PC-9 (cell line): ENCODE data around the gene SEMA5A. TPM values are rescaled to one million over a fixed set of nuclear protein-coding genes. Genes with fewer than 3 reads are reported as not detected.

Experiments
- BruUV-seq: library from RNA; stranded (reverse); fragments of 400-500 nt; replicated peaks from 2 replicates; lab custom pipeline; 2021; lab: Mats Ljungman, UMichigan
- CTCF ChIA-PET: fragments of 300-600 bp; sonication (Branson Sonifier 250); formaldehyde crosslinking; loops from one replicate; lab custom pipeline; 2022; ENCODE audit warnings: antibody characterized with exemption; lab: Charles Lee
- POLR2A ChIA-PET: fragments of 300-600 bp; sonication (Branson Sonifier 250); formaldehyde crosslinking; loops from one replicate; lab custom pipeline; 2022; ENCODE audit warnings: antibody characterized with exemption; ENCODE audit not compliant: unreplicated experiment; lab: Charles Lee
- DNase-seq, 2 experiments: peaks; one replicate each; pipeline versions ENCODE4 v3.0.0 to v3.0.0-alpha.2; 2015 to 2022; ENCODE audit warnings: mixed read lengths in 1 of 2
- H2AFZ ChIP-seq: fragments of 200-600 bp; sonication (generic); 2 replicates; pipeline ENCODE4 v1.8.1; 2017; ENCODE audit warnings: antibody characterized with exemption
- H3F3A ChIP-seq: fragments of 200-600 bp; sonication (generic); 2 replicates; pipeline ENCODE4 v1.8.1; 2017; ENCODE audit warnings: antibody characterized with exemption, mild to moderate bottlenecking, low read depth; ENCODE audit not compliant: insufficient read depth
- H3K27ac ChIP-seq: fragments of 200-600 bp; sonication (generic); 2 replicates; pipeline ENCODE4 v1.6.1; 2016; ENCODE audit warnings: mixed run types
- H3K27me3 ChIP-seq: fragments of 200-600 bp; sonication (generic); 2 replicates; pipeline ENCODE4 v1.6.1; 2016; ENCODE audit warnings: low read depth, mixed run types; ENCODE audit not compliant: insufficient read depth
- H3K36me3 ChIP-seq: fragments of 200-600 bp; sonication (generic); 2 replicates; pipeline ENCODE4 v1.6.1; 2016; ENCODE audit warnings: low read depth, mixed run types
- H3K4me1 ChIP-seq: fragments of 200-600 bp; sonication (generic); replicated peaks from 2 replicates; pipeline ENCODE4 v1.6.1; 2016; ENCODE audit warnings: mixed run types; ENCODE audit not compliant: insufficient read depth
- H3K4me2 ChIP-seq: fragments of 200-600 bp; sonication (generic); 2 replicates; pipeline ENCODE4 v1.6.1; 2017; ENCODE audit warnings: mixed run types
- H3K4me3 ChIP-seq: fragments of 200-600 bp; sonication (generic); 2 replicates; pipeline ENCODE4 v1.6.1; 2016; ENCODE audit warnings: mixed run types
- H3K79me2 ChIP-seq: fragments of 200-600 bp; sonication (generic); 2 replicates; pipeline ENCODE4 v1.6.1; 2017; ENCODE audit warnings: low read depth, mixed run types
- H3K9me2 ChIP-seq: fragments of 200-600 bp; sonication (generic); 2 replicates; pipeline ENCODE4 v1.8.1; 2017; ENCODE audit warnings: mild to moderate bottlenecking; ENCODE audit not compliant: insufficient read depth
- H3K9me3 ChIP-seq: fragments of 200-600 bp; sonication (generic); 2 replicates; pipeline ENCODE4 v1.8.1; 2016; ENCODE audit warnings: low read depth; ENCODE audit not compliant: insufficient read depth
- H4K20me1 ChIP-seq: fragments of 200-600 bp; sonication (generic); 2 replicates; pipeline ENCODE4 v1.8.1; 2017; ENCODE audit not compliant: insufficient read depth
- EZH2 ChIP-seq: fragments of 200-600 bp; sonication (generic); IDR thresholded peaks from 2 replicates; pipeline ENCODE4 v1.8.0; 2017; ENCODE audit warnings: antibody characterized with exemption, low read depth
- intact Hi-C: fragments of 100-400 bp; cut with micrococcal nuclease; formaldehyde crosslinking; loops from one replicate; pipeline ENCODE4 v1.10.0; 2022; ENCODE audit not compliant: unreplicated experiment
- total RNA-seq: library from RNA; stranded (reverse); gene quantifications from 2 replicates; pipeline ENCODE4 v1.2.3, GENCODE V29; 2021
- TF ChIP-seq, protein P1 (sequence below): fragments of 200-600 bp; sonication (generic); conservative IDR thresholded peaks from 2 replicates; pipeline ENCODE4 v1.6.1; 2017; ENCODE audit warnings: mixed run types, antibody characterized with exemption, mild to moderate bottlenecking, moderate library complexity

Gene SEMA5A
- total RNA-seq, 1 experiment from 2014 or later: not detected

DNA sequence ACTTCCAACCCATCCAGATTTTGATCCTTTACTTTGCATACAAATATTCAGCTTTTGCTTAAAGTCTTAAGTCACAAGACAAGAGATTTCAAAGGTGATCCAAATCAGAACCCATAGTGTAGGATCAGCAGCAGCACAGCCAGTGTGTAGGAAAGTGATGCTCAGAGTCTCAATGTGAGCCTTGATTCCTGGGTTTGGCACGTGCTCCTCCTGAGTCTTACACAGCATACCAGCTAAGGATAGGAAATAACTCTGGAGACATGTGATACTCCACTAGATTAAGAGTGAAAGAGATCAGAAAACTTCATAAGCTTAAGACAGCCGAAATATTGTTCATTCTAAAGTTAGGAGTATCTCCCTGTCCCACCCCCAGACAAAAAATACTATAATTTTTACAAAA, 344.9 kb downstream of the SEMA5A start:
- no TSS peak for BruUV-seq
- Histone ChIP-seq H3K9me3 (no peaks in the 10 kb centered on the region), H3K36me3 (no peaks in the 10 kb centered on the region), H3K79me2 (no peaks in the 10 kb centered on the region), H3K27ac (no peak overlapping the region), H4K20me1 (no peaks in the 10 kb centered on the region), H3F3A (no peaks in the 10 kb centered on the region; the same call in 1 of the 2 replicates), H2AFZ (no peak overlapping the region), H3K4me1 (no peaks in the 10 kb centered on the region), H3K4me3 (no peak overlapping the region), H3K27me3 (no peaks in the 10 kb centered on the region), H3K4me2 (no peak overlapping the region), H3K9me2 (no peaks in the 10 kb centered on the region)
- TF ChIP-seq, protein P1, sequence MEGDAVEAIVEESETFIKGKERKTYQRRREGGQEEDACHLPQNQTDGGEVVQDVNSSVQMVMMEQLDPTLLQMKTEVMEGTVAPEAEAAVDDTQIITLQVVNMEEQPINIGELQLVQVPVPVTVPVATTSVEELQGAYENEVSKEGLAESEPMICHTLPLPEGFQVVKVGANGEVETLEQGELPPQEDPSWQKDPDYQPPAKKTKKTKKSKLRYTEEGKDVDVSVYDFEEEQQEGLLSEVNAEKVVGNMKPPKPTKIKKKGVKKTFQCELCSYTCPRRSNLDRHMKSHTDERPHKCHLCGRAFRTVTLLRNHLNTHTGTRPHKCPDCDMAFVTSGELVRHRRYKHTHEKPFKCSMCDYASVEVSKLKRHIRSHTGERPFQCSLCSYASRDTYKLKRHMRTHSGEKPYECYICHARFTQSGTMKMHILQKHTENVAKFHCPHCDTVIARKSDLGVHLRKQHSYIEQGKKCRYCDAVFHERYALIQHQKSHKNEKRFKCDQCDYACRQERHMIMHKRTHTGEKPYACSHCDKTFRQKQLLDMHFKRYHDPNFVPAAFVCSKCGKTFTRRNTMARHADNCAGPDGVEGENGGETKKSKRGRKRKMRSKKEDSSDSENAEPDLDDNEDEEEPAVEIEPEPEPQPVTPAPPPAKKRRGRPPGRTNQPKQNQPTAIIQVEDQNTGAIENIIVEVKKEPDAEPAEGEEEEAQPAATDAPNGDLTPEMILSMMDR: no peak
- no peak for TF ChIP-seq EZH2
- ChIA-PET POLR2A (no interaction called here), CTCF (no interaction called here)
- intact Hi-C loops: loop anchor here (10.0 kb wide), 2 partner anchors 856 to 956 kb away; no protein-coding TSS in a partner anchor
- no peak for DNase-seq

DNA sequence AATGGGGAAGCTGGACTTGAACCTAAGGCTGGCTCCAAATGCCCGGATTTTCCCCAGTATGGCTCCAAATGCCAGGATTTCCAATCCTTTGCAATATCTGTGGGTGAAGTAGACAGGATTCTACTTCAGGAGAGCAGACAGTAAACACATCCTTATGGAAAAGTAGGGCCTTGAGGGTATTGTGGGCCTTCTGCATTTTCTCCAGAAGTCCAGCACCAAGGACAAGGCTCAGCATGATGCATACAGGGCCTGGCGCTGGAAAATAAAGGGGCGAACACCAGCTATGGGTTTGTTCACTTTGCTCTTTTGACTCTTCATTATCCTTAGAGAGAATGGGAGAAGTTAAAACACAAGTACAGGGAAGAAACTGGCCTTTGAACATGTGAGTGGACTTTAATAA, 347.5 kb downstream of the SEMA5A start:
- H3K36me3 ChIP-seq: no peaks in the 10 kb centered on the region
- DNase-seq: no peak
- no TSS peak for BruUV-seq

DNA sequence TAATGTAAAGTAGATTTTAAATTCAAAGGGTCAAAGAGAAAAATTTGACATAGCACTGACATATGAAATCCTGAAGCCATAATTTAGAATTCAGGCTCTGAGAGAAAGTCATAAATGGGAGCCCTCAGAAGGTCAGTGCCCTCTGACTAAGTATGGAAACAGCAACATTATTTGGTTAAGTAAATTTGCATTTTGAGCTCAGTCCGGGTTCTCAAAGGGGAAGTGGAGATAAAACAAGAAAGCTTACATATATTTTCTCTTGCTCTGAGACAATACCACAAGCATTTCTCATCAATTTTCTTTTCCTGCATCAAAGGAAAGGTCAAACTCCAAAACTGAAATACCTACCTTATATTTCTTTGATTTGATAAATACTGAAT, 348.0 kb downstream of the SEMA5A start:
- Histone ChIP-seq H3K9me2 (no peaks in the 10 kb centered on the region), H2AFZ (no peak overlapping the region), H3K27me3 (no peaks in the 10 kb centered on the region), H4K20me1 (no peaks in the 10 kb centered on the region), H3K4me3 (no peak overlapping the region), H3F3A (no peaks in the 10 kb centered on the region; the same call in 1 of the 2 replicates), H3K27ac (no peak overlapping the region), H3K36me3 (no peaks in the 10 kb centered on the region), H3K4me2 (no peak overlapping the region), H3K9me3 (no peaks in the 10 kb centered on the region), H3K79me2 (no peaks in the 10 kb centered on the region), H3K4me1 (no peaks in the 10 kb centered on the region)
- DNase-seq: no peak
- POLR2A ChIA-PET: no interaction called here
- intact Hi-C loops: no loop called here
- TF ChIP-seq, protein P1: no peak
- TF ChIP-seq EZH2: no peak
- CTCF ChIA-PET: no interaction called here
- BruUV-seq: no TSS peak

More for the DNA sequence above, 347.5 kb downstream of the SEMA5A start:
- H3K4me3 ChIP-seq: no peak overlapping the region
- H3K79me2 ChIP-seq: no peaks in the 10 kb centered on the region
- H2AFZ ChIP-seq: no peak overlapping the region
- H3K4me2 ChIP-seq: no peak overlapping the region
- no peaks in the 10 kb centered on the region for H3K4me1 ChIP-seq
- TF ChIP-seq, protein P1: no peak
- TF ChIP-seq EZH2: no peak
- no peaks in the 10 kb centered on the region for H3K27me3 ChIP-seq
- ChIA-PET CTCF (no interaction called here), POLR2A (no interaction called here)
- no peaks in the 10 kb centered on the region; the same call in 1 of the 2 replicates for H3F3A ChIP-seq
- no peaks in the 10 kb centered on the region for H3K9me2 ChIP-seq
- no peaks in the 10 kb centered on the region for H3K9me3 ChIP-seq
- intact Hi-C loops: no loop called here
- no peak overlapping the region for H3K27ac ChIP-seq
- H4K20me1 ChIP-seq: no peaks in the 10 kb centered on the region
